ENCODE data around the gene SAP30BP.
A peak's percentile ranks its signal among the peaks of the same experiment; 100 is the strongest.

SAP30BP gene

GRCh38 chr17:75664099-75664549 is 3.0 kb upstream of the SAP30BP start:
- 0 out of 2 replicates have a peak, but pooled peaks cover 4% of the 10 kb centered on the region for H3K36me3 ChIP-seq (ENCODE audit: low read length)
- peaks cover 33% of the 10 kb centered on the region for H3K79me2 ChIP-seq (ENCODE audit: insufficient read depth, low read length)
- H3F3A ChIP-seq (ENCODE audit: insufficient read depth), result peaks cover 31% of the 10 kb centered on the region
- H3K4me3 ChIP-seq (ENCODE audit: insufficient read depth, low read length, poor library complexity, severe bottlenecking), result peak overlapping the region; percentile 14
- H3K27ac ChIP-seq (ENCODE audit: low read depth, low read length), result peak overlapping the region; percentile 96
- H4K20me1 ChIP-seq (ENCODE audit: low read depth, low read length), result no peaks in the 10 kb centered on the region
- no peak overlapping the region for H3K9ac ChIP-seq (ENCODE audit: low read length)
- H3K9me3 ChIP-seq (ENCODE audit: insufficient read depth, low read length), result no peaks in the 10 kb centered on the region
- H3K9me2 ChIP-seq (replicated peaks; ENCODE audit: insufficient read depth, low read length), result no peaks in the 10 kb centered on the region
- peak overlapping the region; percentile 50 for H3K4me2 ChIP-seq (ENCODE audit: low read depth, low read length, poor library complexity, severe bottlenecking)
- no peaks in the 10 kb centered on the region for H3K27me3 ChIP-seq (ENCODE audit: low read length)
- no peak overlapping the region for H2AFZ ChIP-seq (ENCODE audit: low read depth, low read length, severe bottlenecking)
- TF ChIP-seq CTCF (IDR thresholded peaks at IDR 0.05; ENCODE audit: insufficient read depth, low read length, poor library complexity, severe bottlenecking) (no peak), EZH2phosphoT487 (conservative IDR thresholded peaks at IDR 0.05; ENCODE audit: low read length) (no peak)

DNA sequence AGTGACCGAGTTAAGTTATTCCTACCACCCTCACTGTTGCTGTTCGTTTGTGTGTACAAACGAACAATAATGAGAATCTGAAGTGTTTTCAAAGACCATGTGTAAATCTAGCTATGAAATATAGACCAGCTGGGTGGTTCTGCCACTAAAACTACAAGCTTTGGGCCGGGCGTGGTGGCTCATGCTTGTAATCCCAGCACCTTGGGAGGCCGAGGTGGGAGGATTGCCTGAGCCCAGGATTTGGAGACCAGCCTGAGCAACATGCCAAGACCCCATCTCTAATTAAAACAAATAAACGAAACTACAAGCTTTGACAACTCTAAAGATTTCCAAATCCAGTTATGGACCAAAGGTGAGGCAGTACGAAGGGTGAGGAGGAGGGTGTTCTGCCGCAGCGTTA is 1.2 kb upstream of the SAP30BP start:
- Histone ChIP-seq H3K27me3 (ENCODE audit: low read length) (no peaks in the 10 kb centered on the region), H3K9ac (ENCODE audit: low read length) (peak overlapping the region; percentile 76), H3K9me2 (replicated peaks; ENCODE audit: insufficient read depth, low read length) (no peaks in the 10 kb centered on the region), H3K79me2 (ENCODE audit: insufficient read depth, low read length) (peaks cover 52% of the 10 kb centered on the region), H3K4me3 (ENCODE audit: insufficient read depth, low read length, poor library complexity, severe bottlenecking) (peak overlapping the region; percentile 95), H4K20me1 (ENCODE audit: low read depth, low read length) (no peaks in the 10 kb centered on the region), H3K9me3 (ENCODE audit: insufficient read depth, low read length) (no peaks in the 10 kb centered on the region), H2AFZ (ENCODE audit: low read depth, low read length, severe bottlenecking) (no peak overlapping the region), H3F3A (ENCODE audit: insufficient read depth) (peaks cover 31% of the 10 kb centered on the region), H3K36me3 (ENCODE audit: low read length) (peaks cover 11% of the 10 kb centered on the region; the same call in 1 of the 2 replicates), H3K4me2 (ENCODE audit: low read depth, low read length, poor library complexity, severe bottlenecking) (peak overlapping the region; percentile 76), H3K27ac (ENCODE audit: low read depth, low read length) (peak overlapping the region; percentile 96)
- TF ChIP-seq EZH2phosphoT487 (conservative IDR thresholded peaks at IDR 0.05; ENCODE audit: low read length) (no peak), CTCF (IDR thresholded peaks at IDR 0.05; ENCODE audit: insufficient read depth, low read length, poor library complexity, severe bottlenecking) (no peak)

DNA sequence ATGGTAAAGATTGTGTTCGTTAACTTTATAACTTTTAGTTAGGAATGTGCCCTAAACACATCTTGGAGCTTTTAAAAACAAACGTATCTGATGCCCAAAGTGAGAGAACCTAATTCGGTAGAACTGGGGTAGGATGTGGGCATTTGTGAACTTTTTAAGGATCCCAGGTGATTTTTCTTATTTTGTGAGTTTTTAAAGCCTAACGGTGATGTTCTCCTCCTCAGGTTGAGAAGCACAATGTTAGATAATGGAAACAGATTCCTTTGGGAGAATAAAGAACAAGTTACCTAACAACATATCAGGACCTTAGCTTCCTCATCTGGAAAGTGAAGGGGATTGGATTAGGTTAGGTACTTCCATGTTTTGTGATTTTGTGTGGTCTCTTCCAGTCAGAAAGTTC is 687 bp downstream of the SAP30BP start:
- Histone ChIP-seq H4K20me1 (ENCODE audit: low read depth, low read length) (no peaks in the 10 kb centered on the region), H2AFZ (ENCODE audit: low read depth, low read length, severe bottlenecking) (no peak overlapping the region), H3F3A (ENCODE audit: insufficient read depth) (peaks cover 29% of the 10 kb centered on the region), H3K9me2 (replicated peaks; ENCODE audit: insufficient read depth, low read length) (no peaks in the 10 kb centered on the region), H3K9me3 (ENCODE audit: insufficient read depth, low read length) (no peaks in the 10 kb centered on the region), H3K4me3 (ENCODE audit: insufficient read depth, low read length, poor library complexity, severe bottlenecking) (peak overlapping the region; percentile 95), H3K27me3 (ENCODE audit: low read length) (no peaks in the 10 kb centered on the region), H3K36me3 (ENCODE audit: low read length) (peaks cover 20% of the 10 kb centered on the region; the same call in 1 of the 2 replicates), H3K27ac (ENCODE audit: low read depth, low read length) (peak overlapping the region; percentile 36; the same call in 1 of the 2 replicates), H3K79me2 (ENCODE audit: insufficient read depth, low read length) (peaks cover 62% of the 10 kb centered on the region), H3K4me2 (ENCODE audit: low read depth, low read length, poor library complexity, severe bottlenecking) (peak overlapping the region; percentile 98), H3K9ac (ENCODE audit: low read length) (peak overlapping the region; percentile 76)
- no peak for TF ChIP-seq CTCF (IDR thresholded peaks at IDR 0.05; ENCODE audit: insufficient read depth, low read length, poor library complexity, severe bottlenecking)
- no peak for TF ChIP-seq EZH2phosphoT487 (conservative IDR thresholded peaks at IDR 0.05; ENCODE audit: low read length)

Measured in SU-DHL-6 (cell line).